ENCODE data around the gene RSKR.

RSKR gene

DNA sequence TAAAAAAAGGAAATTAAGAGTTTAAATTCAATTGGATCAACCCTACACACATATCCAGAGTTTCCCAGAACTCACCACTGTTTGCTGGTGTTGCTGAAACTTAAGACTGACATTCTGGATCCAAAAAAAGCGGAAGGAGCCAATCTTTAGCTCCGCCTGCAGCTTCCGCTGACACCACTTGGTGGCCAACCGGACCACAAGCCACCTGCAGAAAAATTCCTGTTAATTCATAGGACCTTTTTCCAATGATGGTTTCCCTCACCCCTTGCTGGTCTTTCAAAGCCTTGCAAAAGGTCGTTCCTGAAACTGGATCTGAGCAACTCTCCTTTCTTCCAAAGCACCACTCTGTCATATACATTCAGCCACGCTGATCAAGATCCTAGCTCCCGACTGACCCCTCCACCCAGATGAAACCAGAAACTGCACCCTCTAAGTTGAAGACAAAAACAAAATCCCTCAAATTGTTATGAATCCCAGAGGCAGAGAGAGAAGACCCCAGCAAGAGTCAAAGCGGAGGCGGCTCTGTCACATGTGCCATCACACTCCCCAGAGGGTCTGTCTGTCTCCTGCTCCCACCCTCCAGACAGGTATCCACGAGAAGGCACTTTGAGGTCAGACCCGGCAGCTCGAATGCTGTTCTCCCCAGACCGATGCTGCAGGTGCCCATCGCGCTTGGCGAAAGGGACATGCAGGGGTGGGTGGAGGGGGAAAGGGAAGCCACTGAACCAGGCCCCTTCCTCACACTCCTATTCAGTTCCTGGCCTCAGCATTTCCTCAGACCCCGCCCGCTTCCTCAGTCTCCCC is 30.2 kb upstream of the RSKR start:
- in situ Hi-C loops (cut with MboI; ENCODE audit: low pct_unique_long_range_greater_than_20kb, low sequenced_read_pairs, unreplicated experiment) = no loop called here
- peak; percentile 64 for DNase-seq (ENCODE audit: low spot score)

DNA sequence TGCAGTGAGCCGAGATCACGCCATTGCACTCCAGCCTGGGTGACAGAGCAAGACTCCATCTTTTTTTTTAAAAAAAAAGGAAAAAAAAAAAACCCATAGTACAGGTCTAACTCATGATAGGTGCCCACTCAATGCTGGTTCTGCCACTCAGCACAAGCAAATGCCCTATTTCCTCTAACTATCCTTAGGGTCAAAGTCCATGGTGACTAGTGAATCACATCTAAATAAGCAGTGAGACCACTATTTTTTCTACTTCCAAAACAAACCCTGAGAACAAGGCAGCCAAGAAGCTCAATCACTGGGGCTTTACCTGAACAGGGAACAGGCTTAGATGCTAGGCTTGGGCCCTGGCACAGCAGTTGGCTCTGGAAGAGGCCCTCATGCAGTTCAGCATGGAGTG is 27.6 kb upstream of the RSKR start:
- in situ Hi-C loops (cut with MboI; ENCODE audit: low pct_unique_long_range_greater_than_20kb, low sequenced_read_pairs, unreplicated experiment) = no loop called here
- TF ChIP-seq, protein P1, sequence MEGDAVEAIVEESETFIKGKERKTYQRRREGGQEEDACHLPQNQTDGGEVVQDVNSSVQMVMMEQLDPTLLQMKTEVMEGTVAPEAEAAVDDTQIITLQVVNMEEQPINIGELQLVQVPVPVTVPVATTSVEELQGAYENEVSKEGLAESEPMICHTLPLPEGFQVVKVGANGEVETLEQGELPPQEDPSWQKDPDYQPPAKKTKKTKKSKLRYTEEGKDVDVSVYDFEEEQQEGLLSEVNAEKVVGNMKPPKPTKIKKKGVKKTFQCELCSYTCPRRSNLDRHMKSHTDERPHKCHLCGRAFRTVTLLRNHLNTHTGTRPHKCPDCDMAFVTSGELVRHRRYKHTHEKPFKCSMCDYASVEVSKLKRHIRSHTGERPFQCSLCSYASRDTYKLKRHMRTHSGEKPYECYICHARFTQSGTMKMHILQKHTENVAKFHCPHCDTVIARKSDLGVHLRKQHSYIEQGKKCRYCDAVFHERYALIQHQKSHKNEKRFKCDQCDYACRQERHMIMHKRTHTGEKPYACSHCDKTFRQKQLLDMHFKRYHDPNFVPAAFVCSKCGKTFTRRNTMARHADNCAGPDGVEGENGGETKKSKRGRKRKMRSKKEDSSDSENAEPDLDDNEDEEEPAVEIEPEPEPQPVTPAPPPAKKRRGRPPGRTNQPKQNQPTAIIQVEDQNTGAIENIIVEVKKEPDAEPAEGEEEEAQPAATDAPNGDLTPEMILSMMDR (IDR thresholded peaks at IDR 0.05; ENCODE audit: extremely low read depth, insufficient read depth, missing control alignments) = no peak
- no peak for DNase-seq (ENCODE audit: low spot score)

More for the DNA sequence above, 30.2 kb upstream of the RSKR start:
- TF ChIP-seq, protein P1 (IDR thresholded peaks at IDR 0.05; ENCODE audit: extremely low read depth, insufficient read depth, missing control alignments) = peak; percentile 39

DNA sequence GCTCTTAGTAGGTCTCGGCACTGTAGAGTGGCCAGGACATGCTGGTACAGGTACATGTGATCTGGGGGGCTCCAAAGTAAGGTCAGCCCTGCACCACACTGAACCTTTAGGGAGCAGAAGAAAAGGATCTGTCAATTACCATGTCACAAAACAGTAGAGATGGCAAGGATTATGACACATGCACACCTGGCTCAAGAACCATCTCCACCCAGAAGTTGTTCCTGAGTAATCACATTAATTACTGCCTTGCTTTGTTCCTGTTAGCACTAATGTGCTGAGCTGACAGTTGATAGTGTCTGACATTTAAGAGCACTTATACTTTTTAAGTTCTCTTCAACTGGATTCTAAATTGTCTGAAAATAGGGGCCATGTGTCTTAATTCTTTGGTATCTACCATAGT is 21.5 kb upstream of the RSKR start:
- in situ Hi-C loops (cut with MboI; ENCODE audit: low pct_unique_long_range_greater_than_20kb, low sequenced_read_pairs, unreplicated experiment) = no loop called here
- TF ChIP-seq, protein P1 (IDR thresholded peaks at IDR 0.05; ENCODE audit: extremely low read depth, insufficient read depth, missing control alignments) = no peak
- DNase-seq (ENCODE audit: low spot score) = no peak

DNA sequence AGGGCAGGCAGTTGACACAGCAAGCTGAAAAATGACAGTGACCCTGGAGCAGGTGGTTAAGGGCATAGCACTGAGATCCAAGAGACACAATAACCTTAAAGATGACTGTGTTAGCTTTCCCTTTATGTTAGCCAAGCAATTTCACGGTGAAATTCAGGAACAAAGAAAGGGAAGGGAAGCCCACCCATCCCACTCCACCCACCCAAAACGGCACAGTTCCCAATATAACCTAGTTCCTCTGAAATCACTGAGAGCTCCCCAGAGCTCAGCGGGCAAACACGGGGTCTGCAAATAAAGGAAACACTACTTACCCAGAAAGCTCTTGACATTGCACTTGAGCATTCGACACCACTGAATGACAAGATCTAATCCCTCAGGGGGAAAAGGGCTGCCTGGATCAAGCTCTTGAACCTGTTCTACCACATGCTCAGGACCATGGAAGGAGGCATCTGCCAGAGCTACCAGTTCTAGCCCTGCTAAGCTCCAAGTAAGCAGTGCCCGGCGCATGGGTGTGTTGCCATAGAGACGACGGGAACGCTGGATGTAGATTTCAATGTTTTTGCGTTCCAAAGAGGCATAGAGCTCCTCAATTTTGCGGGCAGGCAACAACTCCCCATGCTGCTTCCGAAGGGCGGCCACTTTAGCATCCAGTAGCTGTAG is 20.4 kb upstream of the RSKR start:
- TF ChIP-seq, protein P1 (IDR thresholded peaks at IDR 0.05; ENCODE audit: extremely low read depth, insufficient read depth, missing control alignments) = no peak
- in situ Hi-C loops (cut with MboI; ENCODE audit: low pct_unique_long_range_greater_than_20kb, low sequenced_read_pairs, unreplicated experiment) = no loop called here
- no peak for DNase-seq (ENCODE audit: low spot score)

DNA sequence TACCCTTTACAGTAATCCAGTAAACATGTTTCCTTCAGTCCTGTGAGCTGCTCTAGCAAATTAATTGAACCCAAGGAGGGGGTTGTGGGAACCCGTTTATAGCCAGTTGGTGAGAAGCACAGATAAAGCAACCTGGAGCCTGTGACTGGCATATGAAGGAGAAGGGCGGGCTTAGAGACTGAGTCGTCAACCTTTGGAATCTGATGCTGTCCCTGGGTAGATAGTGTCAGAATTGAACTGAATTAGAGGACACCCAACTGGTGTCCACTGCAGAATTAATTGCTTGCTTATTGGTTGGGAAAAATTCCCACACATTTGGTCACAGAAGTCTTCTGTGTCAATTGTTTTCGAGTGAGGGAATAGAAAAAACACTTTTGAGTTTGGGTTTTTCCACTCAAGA is 12.8 kb upstream of the RSKR start:
- no peak for DNase-seq (ENCODE audit: low spot score)
- TF ChIP-seq, protein P1 (IDR thresholded peaks at IDR 0.05; ENCODE audit: extremely low read depth, insufficient read depth, missing control alignments) = no peak
- in situ Hi-C loops (cut with MboI; ENCODE audit: low pct_unique_long_range_greater_than_20kb, low sequenced_read_pairs, unreplicated experiment) = no loop called here

DNA sequence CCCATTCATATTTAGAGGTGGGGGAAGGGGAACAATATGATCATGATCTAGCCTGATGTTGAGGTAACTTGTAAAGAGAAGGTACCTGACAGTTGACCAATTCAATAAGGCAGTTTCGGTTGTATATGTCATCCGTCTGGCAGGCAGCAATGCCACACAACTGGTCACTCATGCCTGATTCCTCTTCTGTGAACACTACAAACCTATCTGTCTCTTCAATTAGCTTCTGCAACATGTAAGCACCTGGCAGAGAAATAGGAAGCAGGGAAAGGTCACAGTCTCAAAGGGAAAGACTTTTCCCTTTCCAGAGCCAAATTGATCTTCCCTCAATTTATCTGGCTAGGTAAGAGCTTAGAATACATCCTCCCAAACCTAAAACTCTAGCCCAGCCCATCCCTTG is 10.2 kb upstream of the RSKR start:
- in situ Hi-C loops (cut with MboI; ENCODE audit: low pct_unique_long_range_greater_than_20kb, low sequenced_read_pairs, unreplicated experiment) = no loop called here
- no peak for DNase-seq (ENCODE audit: low spot score)
- TF ChIP-seq, protein P1 (IDR thresholded peaks at IDR 0.05; ENCODE audit: extremely low read depth, insufficient read depth, missing control alignments) = no peak
